ENCODE results near the gene USH2A.

The USH2A gene

DNA sequence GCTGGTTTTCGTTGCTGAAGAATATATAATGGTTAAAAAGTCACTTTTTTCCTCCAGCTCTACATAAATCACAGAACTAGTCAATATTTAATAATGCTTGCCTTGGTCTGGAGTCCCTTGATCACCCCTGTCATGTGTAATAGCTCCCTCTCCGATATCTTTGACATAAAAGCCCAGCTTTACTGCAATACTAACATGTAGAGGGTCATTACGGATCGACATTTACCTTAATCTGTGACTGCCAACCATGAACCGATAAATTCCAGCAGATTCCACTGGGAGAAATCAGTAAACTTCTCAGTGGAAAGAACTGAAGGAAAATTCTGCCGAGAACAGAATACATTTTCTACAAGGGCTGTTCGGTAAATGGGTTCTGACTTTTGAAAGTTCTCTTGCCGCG is 459.6 kb downstream of the USH2A start:
- no peak for DNase-seq (ENCODE audit: low read depth, low spot score)

DNA sequence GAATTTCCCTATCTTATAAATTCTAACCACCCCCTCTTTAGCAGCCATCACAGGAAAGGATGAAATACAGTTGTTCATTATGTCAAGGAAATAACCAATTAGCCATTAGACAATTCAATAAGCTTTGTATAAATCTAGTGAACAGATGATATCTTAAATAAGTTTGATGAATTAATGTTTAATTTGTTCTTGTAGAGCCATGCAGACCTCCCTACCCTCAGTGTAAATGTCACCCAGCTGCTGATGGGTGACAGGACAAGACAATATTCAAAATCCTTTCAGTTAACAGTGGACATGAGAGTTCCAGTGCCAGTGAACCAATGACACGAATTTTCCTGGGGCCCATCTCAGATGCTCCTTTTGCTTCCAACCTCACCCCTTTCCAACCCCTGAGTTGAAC is 460.2 kb downstream of the USH2A start:
- no peak for DNase-seq (ENCODE audit: low read depth, low spot score)

DNA sequence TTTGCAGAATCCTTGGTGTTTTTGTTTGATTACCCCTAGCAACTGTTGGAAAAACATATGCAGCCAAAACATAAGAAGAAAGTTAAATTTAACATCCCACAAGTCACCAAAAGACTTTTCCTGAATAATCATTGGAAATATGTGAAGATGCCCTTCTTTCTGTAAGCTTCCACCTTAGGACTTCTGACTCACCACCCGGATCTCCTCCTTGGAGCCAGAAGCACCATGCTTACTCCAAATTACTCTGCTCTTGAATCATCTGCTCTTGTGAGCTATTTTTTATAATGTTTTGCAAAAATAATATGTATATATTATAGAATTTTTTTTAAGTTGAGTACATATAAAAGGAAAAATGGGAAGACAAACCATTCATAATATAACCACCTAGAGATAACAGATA is 464.4 kb downstream of the USH2A start:
- no peak for DNase-seq (ENCODE audit: low read depth, low spot score)

DNA sequence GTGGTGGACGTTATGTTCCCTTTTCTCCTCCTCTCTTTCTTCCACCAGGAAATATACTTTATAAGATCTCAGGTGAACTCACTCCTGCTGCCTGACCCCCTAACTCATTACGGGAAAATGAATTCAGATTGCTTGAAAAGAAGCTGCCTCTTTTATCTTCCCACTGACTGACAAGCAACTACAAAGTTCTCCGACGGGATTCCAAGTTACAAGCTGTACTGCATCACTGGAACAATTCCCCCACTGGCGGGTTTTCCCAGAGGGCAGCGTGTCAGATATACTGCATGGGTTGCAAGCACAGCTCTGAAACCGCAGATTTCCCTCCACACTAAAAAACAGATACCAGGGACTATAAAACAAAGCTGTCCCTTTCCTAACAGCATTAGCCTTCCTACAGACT is 465.6 kb downstream of the USH2A start:
- DNase-seq (ENCODE audit: low read depth, low spot score), result no peak

DNA sequence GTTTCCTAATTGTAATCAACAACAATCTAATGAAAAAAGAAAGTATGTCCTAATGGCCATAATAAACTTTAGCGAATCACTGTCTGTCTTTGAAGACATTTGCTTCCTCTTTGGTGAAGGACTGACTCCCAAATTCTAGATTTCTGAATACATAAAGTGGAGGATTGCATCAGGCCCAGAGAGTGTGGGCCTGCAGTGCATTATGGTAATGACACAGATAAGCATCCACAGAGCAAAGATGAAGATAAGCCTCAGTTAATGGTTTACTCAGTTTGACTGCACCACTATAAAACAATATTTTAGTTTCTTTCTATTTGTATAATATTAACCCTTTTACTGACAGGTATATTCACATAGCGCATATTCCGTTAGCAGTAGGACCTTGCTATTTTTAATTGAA is 490.7 kb downstream of the USH2A start:
- DNase-seq (ENCODE audit: low read depth, low spot score), result no peak

DNA sequence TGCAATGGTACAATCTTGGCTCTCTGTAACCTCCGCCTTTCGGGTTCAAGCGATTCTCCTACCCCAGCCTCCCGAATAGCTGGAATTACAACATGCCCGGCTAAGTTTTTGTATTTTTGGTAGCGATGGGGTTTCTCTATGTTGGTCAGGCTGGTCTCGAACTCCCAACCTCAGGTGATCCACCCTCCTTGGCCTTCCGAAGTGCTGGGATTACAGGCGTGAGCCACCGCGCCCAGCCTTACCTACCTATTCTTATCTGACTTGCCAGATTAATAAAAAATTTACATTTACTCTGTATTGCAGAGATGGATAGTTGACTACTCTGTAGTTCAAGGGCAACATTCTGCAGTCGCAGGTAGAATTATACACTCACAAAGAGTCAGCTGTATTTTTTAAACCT is 496.6 kb downstream of the USH2A start:
- DNase-seq (ENCODE audit: low read depth, low spot score), result no peak

DNA sequence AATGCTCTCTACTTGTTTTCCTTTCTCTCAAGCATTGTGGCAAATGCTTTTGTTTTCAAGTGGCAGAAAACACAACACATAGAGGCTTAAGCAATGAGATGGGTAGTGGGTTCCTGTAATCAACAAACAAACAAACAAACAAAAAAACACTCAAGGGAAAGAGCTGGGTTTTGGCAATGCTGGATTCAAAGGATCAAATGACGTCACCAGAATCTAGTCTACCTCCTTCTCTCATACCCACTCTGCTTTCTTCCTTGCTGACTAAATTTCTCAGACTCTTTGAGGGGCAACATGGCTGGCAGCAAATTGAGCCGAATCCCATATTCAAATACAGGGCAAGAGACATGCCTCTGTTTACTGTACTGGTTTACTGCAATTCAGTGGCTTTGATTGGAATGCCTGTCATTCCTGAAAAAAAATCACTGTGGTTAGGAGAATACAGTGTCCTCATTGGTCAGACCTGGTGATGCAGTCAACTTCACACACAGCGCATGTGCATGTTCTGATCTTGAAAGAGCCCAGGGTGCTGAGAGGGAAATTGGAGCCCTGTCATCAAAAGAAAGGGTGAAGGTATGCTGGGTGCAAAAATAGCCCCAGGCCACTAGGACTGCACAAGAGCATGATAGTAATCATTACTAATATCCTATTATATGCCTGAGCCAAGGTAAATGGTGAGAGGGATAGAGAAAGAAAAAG is 500.0 kb downstream of the USH2A start:
- no peak for DNase-seq (ENCODE audit: low read depth, low spot score)

DNA sequence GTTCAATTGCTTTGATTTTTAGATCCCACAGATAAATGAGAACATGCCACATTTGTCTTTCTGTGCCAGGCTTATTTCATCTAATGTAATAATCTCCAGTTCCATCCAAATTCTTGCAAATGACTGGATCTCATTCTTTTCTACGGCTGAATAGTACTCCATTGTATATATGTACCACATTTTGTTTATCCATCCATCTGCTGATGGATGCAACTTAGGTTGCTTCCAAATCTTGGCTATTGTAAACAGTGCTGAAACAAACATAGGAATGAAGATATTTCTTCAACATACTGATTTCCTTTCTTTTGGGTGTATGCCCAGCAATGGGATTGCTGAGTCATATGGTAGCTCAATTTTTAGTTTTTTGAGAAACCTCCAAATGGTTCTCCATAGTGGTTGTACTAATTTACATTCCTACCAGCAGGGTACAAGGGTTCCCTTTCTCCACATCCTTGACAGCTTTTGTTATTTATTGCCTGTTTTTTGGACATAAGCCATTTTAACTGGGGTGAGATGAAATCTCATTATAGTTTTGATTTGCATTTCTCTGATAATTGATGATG is 511.8 kb downstream of the USH2A start:
- DNase-seq (ENCODE audit: low read depth, low spot score), result no peak

DNA sequence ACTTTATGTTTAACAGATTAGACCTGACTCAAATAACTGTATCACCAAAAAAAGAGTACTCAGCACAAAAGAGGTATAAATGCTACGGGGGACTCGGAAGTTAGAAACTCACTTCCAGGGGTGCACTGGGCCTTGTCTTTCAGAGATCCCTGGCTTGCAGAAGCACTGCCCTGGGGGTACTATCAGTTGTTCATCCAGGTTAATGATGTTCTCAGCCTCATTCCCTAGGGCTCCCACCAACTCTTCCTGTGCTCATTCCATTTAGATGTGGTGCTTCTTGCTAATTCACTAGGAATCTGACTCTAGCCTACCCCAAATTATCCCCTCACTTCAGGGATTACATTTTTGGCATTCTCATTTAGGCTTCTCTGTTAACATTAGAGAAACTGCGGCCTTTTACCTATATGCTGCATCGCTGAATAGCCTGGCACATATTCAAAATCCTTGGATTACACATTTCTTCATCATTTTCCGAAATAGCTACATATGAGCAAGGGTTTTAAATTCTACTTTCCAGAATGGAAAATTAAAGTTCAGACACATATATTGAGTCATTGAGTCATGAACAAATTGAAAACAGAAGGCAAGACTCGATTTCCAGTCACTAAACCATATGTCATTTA is 517.6 kb downstream of the USH2A start:
- DNase-seq (ENCODE audit: low read depth, low spot score), result no peak

DNA sequence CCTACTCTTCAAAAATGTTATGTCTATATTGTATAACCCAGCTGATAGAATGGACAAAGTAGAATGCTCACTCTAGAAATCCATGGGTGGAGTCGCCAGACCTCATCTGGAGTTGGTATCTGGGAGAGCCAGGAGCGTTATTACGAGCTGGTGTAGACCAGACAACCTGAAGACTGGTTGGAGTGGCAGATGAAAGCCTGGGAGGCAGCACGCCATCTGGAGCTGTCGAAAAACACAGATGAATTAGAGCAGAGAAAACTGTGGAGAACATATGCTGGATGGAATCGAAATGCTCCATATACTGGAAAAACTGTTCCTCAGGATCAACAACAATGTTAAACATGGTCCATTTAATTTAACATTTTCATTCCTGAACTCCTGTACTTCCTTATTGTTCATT is 522.6 kb downstream of the USH2A start:
- DNase-seq (ENCODE audit: low read depth, low spot score), result no peak

DNA sequence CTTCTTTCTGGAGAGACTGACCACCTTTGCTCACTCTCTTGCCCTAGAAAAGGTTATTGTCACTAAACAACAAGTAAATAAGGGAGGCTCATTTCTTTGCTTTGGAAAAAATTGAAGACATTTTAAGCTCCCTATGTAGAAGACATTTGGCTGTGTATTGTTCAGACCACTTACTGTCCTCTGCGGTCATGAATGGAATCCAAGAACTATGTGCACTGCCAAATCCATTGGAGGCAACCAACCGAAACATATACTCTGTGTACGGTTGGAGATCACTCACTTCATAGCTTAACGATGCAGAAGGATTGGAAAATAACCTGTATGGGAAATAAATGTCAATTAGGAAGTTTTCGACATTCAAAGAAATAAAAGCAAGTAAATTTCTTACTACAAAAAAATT is 523.3 kb downstream of the USH2A start:
- DNase-seq (ENCODE audit: low read depth, low spot score), result no peak

DNA sequence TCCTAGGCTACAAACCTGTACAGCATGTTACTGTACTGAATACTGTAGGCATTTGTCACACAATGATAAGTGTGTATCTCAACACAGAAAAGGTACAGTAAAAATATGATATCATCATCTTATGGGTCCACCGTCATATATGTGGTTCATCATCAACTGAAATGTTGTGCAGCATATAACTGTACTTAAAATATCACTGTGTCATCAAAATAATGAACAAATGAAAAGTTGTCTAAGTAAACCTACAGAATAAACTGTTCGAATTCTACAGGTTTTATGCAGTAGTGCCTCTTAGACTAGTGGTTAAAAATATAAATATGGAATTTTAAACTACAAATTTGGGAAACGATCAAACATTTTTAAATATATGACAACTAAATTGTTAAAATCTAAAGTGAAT is 527.4 kb downstream of the USH2A start:
- no peak for DNase-seq (ENCODE audit: low read depth, low spot score)

DNA sequence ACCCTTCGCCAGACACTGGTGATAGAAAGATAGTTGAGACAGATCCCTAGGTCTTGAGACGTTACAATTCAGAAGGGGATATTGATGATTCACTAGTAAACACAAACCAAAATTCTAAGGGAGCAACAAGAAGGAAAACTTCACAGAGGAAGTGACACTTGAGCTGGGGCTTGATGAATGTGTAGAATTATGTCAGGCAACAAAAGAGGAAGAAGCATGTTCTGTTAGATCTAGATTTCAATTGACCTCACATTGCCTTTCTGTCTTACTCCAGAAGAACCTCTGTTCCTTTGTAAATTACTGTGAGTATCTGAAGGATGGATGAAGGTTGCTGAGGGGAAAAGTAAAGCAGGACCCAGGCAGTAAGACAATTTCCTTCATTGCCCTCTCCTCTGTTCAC is 528.0 kb downstream of the USH2A start:
- no peak for DNase-seq (ENCODE audit: low read depth, low spot score)

DNA sequence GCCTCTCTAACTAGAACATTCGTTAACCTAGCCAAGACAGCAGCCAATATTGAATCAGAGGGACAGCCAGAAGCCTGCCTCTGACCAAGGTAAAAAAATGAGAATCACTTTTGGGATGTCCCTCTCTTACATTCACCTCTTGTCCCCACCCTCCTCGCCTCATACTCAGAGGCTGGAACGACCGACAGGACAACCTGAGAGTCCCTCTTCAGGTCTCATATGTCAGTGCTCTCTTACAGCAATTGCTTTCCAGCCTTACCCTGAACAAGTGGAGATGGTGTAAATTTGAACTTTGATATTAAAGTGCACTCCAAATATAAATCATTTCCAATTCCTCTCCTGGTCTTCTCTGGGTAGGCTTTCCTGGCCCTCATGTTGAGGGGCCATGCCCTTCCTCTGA is 528.6 kb downstream of the USH2A start:
- no peak for DNase-seq (ENCODE audit: low read depth, low spot score)

DNA sequence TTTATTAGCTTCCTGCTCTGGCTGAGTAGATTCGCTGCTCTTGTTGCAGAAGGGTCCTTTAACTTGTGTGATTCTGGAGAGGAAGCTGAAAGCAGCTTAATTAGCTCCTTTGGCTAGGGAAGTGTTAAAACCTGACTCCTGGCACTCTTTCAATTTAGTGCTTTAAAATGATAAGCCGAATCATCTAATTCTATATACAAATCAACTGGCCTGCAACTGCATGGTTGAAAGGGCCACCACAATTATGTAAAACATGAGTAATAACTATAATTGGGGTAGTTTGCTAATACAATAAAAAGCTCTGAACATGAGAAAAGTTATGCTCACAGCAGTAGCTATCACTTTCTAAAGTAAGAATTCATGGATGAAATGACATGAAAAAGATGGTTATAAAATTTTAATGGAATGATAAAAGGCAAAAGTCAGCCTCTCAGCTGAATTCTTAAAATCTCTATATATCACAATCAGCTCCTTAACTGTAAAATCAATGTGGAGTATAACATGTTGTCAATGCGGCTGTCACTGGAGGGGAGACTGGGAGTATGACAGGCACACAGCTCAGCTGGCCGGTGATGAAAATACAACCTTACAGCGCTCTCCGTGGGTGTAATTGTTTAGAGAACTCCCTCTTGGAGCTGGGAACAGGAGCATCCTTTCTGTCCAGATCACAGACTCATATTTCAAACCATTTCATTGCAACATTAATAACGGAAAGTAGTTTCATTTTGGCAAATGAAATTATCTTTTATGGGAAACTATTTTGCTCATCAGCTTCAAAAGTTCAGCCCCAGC is 531.8 kb downstream of the USH2A start:
- DNase-seq (ENCODE audit: low read depth, low spot score), result no peak

DNA sequence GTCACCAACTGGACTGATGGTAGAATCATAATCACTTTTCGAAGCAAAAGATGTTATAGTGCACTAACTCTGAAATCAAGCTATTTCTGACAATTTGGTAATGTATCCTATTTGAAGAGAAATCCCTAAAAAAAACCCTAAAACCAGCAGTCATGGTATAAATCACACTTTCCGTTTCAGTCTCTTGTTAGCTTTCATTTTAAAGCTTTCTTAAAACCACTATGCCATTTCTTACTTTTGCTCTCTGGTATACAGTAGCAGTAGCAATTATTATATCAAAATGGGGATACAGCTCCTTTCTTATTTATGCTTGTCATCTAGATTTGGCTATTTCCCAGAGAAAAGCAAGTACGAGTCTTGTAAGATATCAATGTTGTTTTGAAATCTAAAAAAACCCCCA is 532.8 kb downstream of the USH2A start:
- DNase-seq (ENCODE audit: low read depth, low spot score), result no peak

DNA sequence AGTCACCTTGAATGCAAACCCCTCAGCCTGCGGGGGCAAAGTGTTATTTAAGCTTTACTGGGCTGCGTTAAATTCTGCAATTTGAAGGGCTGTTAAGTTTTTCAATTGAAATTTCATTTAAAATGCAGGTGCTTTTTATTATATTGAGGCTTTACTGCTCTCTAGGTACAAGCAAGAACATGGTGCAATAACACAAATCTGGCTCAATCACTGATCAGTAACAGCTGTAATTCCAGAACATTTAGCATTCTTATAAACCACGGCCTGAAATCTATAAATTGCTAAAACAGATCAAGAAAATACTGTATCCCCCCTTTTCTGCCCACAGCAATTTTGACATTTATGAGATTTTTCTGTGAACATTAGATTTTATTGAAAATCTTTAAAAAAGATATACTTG is 533.4 kb downstream of the USH2A start:
- DNase-seq (ENCODE audit: low read depth, low spot score), result no peak

DNA sequence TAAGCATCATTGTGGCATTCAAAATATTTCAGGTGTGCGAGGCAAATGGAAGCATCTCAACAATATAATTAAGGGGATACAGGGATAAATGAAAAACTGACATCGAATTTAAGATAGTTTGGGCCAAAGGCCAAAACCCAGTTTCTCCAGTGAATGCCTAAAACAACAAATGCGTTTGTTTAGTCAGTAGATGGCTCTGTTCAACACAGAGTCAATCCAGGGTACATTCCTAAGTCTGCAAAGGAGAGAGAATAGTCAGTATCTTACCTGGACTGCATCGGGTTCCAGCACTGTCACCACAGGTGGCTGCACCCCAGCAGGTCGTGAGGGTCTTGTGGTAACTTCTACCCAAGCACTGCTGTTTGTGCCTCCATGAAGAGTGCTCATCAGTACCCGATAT is 535.1 kb downstream of the USH2A start:
- DNase-seq (ENCODE audit: low read depth, low spot score), result no peak

DNA sequence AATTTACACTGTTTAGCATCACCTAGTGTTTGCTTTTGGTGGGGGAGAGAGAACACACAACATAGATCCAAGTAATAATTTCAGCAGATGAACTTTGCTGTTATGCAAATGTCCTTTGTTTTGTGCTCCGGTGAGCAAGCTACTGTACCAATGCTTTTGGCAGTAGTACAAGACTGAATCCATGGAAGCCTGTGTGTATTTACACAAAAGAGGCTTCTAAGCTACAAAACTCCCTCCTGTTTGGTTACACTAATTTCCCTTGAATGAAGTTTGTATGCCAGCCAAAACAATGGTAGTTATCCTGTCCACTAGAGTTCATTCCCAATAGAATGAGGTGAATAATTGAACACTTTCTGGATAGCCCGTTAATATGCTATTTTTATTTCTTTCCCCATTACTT is 535.6 kb downstream of the USH2A start:
- DNase-seq (ENCODE audit: low read depth, low spot score), result no peak

DNA sequence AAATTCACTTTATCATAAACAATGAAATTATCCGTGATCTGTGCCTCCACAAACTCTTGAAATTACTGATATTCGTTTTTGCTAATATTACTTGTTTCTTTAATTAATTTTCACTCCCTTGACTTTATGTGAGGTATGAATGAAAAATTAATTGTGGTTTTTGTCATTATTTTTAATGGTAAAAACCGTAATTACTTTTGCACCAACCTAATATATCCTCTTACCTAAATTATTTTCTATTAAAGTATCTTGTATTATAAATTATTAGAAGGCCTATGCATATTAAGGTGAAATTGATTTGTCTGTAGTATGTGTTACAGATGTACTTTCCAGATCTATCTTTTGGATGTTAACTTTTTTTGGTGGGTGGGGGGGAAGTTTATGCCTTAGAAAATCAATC is 540.2 kb downstream of the USH2A start:
- no peak for DNase-seq (ENCODE audit: low read depth, low spot score)

DNA sequence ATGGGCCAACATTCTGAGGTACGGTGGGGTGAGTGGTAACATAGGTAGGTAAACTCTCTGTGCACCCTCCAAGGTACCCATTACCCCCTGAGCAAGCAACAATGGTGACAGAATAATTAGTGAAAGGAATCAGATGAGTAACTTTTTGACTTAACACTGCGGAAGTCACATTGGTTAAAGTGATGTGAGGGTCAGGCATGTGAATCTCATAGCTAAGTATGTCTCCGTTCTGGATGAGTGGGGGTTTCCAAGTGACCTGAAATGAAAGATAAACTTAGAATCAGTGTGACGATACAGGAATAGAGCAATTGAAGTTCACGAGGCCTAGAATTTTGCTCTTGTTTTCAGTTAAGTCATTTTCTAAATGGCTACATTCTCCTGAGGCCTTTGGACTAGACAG is 544.4 kb downstream of the USH2A start:
- DNase-seq (ENCODE audit: low read depth, low spot score), result no peak

DNA sequence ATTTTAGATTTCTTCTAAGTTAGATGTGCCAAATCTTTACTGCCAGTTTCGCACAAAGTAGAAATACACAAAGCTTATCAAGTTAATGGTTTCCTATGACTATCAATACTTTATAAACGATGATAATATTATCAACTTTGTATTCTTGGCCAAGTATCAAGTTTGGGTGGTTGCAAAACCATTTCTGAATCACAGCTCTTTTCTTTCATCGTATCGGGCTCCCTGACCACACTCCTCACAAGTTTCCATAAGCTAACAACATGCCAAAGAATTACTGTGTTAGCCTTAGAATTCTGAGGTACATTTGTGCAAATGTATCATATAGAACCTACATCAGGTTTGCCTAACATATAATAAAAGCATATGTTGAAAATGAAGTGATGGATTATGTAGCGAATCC is 545.1 kb downstream of the USH2A start:
- no peak for DNase-seq (ENCODE audit: low read depth, low spot score)

DNA sequence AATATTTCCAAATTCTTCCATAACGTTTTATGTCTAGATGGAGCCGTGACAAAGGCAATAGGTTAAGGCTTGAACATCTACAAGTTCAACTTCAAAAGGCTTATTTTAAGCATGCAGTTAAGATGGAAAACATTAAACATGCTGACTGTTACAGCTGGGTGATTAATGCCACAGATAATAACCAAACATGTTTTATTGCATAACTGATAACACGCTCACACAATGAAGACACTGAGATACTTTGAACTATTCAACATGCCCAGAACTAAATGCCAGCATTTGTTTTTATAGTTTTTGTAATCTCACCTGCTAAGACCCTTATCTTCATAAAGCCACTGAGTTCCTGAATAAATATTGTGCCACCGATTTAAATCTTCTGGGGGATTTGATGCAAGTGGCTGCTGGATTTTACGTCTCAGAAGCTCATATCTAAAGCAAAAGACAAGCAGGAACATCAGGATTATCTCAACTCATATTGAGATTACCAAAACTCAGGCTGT is 545.7 kb downstream of the USH2A start:
- no peak for DNase-seq (ENCODE audit: low read depth, low spot score)
